HG03066 (cell line): ENCODE measurements around the gene AMZ2.
"Not testable (repeated sequence)": the region's sequence is repeated elsewhere in the genome, so short reads cannot be mapped to it uniquely, and the experiment has no call there.

ENCODE experiments used
- ATAC-seq: cut with Tn5 transposase; IDR thresholded peaks from one replicate; pipeline ENCODE4 v1.9.1; 2021; ENCODE audit warnings: low read depth; ENCODE audit not compliant: unreplicated experiment

Gene AMZ2, protein sequence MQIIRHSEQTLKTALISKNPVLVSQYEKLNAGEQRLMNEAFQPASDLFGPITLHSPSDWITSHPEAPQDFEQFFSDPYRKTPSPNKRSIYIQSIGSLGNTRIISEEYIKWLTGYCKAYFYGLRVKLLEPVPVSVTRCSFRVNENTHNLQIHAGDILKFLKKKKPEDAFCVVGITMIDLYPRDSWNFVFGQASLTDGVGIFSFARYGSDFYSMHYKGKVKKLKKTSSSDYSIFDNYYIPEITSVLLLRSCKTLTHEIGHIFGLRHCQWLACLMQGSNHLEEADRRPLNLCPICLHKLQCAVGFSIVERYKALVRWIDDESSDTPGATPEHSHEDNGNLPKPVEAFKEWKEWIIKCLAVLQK

DNA sequence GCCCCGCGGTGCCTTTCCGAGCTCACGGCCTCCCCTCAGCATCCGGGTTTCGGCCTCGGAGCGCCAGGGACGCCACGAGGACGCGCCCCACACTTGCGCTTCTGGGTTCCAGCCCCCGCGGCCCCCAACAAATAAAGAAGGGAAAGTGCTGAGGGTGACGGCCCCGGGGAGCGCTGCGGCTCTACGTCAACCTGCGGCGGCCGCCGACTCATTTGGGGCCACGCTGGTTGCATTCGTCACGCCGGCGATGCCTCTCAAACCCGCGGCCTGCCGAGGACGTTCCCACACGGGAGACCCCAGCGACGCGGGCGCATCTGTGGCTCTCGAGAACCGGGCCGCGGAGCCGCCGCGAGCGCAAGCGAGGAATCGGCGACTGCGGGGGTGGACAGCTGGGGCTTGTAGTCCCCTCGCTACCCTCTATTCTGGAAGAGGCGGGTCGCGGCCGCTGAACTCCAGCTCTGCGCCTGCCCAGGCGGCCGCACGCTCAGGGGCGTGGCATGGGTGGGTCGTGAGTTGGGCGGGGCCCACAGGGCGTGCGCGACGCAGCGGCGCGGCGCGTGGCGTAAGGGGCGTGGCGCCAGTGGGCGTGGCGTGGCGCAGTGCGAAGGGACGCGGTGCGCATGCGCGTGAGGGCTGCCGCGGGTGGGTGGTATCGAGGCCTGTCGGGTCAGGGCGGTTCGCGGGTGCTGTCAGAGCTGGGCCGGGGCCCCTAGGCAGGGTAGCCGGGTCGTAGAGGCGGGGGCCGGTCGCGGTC is at the start of gene AMZ2:
AMZ2 (plus strand) TSS at position 599 of the 754 bp plus-strand sequence. CDS start 2,145 bp downstream, outside the sequence.
- ATAC-seq: peak; percentile 81

DNA sequence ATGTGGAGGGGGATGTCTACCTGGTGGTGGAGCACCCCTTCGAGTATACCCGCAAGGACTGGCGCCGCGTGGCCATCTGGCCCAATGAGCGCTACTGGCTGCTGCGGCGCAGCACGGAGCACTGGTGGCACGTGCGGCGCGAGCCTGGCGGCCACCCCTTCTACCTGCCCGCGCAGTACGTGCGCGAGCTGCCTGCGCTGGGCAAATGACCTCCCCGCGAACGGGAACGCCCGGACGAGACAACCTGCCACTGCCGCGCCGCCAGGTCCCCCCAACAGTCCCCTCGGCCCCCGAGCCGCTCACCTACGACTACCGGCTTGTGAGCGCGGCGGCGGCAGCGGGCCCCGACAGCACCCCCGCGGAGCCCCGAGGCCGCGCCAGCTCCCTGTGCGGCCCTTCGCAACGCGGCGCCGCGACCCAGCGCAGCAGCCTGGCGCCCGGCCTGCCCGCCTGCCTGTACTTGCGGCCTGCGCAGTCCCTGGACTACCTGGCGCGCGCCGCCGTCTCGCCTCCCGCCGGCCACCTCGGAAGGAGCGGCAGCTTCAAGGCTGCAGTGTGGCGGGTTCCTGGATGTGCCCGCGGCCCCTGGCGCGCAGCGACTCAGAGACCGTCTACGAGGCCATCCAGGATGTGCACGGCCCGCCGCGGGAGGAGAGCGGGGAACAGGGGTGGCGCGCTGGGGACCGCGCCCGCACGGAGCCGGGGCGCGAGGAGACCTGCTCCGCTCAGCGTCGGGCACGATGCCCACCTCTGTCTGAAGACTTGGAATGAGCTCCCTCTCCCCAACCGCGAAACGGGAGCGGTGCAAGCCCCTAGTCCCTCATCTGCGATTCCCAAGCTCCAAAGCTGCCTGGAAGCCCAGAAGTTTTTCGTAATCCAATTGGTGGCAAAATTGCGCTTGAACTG is 48.7 kb upstream of the AMZ2 start:
- no peak for ATAC-seq

DNA sequence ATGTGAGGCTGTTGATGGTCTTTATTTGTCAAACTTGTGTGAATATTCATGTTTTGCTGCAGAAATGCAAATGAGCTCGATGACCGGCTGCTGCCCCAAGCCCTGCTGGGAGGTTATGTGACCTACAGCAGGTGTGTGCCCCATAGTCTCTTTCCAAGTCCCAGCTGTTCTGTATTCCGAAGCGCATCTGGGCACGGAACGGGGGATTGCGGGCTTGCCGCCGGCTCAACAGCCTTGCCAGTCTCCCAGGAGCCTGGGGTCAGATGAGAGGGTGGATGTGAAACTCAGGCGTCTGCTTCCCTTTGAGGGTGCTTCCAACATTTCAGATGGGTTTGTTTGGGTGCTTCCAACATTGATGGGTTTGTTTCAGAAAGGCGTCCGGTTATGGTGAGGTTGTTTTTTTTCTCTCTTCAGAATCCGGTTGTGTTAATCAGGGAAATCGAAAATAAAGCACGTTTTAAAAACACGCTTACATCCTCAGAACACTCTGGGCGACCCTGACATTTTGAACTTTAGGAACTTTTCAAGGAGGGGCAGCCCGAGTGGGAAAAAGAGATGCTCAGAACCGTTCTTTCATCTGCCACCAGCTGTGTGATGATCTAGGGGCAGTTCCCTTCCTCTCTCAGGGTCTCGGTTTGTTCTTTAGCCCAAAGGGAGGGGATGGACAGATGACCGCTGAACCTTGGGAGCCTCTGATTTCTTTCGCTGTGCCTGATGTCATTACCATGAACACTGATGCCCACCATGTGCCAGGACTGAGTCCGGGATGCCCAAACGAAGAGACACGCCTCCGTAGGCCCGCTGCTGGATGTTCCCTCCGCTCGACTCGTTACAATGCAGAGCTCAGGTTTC is 47.8 kb upstream of the AMZ2 start:
- no peak for ATAC-seq

DNA sequence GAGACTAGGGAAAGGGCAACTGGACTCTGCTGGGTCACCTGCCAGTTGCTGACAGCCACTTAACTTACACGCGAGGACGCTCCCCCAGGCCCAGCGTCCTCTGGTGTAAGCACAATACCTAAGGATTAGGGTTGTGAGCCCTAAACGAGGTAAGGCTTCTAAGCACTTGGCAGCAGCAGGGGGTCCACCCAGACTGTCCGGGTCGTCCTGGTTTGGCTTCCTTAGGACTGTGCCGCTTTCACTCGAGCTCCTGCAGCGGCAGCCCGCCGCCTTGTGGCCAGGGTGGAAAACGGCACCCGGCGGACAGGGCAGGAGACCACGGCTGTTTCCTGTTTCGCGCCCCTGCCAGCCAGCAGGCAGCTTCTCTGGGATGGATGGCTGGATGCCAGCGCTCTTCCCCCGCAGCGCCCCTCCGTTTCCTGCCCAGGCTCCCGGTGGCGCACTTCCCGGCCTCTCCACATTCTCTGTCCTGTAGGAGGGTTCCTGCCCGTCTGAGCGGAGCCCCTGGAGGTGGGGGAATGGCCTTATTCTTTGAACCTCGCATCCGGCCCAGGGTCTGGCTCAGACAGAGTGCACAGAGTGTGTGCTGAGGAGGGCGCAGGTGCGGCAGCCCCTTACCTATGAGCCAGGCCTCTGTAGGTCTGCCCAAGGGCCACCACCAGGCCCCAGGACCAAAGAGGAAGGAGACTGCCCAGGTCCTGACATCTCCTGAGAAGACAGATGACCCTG is 47.0 kb upstream of the AMZ2 start:
- no peak for ATAC-seq

DNA sequence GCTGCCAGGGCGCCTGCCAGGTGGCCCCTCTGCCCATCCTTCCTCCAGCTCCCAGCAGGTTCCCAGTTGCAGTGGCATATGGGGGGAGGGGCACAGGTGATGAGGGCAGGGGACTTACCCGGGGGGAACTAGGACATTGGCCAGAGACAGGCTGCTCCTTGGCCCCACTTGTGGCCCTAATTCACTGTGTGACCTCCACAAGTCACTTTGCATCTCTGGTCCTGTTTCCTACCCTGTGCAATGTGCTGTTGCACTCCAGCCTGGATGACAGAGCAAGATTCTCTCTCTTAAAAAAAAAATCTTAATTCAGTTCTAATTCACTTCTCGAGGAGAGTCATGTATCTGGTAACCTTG is 46.4 kb upstream of the AMZ2 start:
- ATAC-seq: not testable (repeated sequence)

DNA sequence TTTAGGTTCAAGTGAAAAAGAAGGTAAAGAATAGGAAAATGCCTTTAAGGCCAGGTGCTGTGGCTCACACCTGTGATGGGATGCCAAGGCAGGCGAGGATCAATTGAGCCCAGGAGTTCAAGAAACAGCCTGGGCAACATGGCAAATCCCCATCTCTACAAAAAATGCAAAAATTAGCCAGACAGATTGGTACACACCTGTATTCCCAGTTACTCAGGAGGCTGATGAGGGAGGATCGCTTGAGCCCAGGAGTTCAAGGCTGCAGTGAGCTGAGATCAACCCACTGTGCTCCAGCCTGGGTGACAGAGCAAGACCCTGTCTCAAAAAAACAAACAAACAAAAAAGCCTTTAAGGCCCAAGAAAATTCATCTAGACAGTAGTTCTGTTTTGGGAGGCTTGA is 45.5 kb upstream of the AMZ2 start:
- ATAC-seq: not testable (repeated sequence)

DNA sequence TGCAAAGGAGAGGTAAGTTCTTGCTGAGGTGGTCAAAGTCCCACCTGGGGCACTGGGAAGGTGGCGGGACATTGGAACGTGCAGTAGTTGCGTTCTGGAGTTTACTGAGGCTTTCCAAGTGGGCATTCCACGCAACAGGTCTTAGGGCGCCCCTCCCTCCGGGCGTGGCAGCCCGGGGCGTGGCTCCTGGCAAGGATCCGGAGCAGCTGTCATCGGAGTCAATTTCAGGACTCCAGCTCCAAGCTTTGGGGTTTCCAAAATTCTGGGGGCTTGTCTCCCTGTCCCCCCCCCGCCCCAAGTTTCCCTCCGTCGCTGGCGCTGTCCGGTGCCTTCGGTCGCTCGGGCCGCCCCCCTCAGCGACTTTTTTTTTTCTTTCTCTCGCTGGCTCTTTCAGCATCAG is 43.1 kb upstream of the AMZ2 start:
- ATAC-seq: no peak

DNA sequence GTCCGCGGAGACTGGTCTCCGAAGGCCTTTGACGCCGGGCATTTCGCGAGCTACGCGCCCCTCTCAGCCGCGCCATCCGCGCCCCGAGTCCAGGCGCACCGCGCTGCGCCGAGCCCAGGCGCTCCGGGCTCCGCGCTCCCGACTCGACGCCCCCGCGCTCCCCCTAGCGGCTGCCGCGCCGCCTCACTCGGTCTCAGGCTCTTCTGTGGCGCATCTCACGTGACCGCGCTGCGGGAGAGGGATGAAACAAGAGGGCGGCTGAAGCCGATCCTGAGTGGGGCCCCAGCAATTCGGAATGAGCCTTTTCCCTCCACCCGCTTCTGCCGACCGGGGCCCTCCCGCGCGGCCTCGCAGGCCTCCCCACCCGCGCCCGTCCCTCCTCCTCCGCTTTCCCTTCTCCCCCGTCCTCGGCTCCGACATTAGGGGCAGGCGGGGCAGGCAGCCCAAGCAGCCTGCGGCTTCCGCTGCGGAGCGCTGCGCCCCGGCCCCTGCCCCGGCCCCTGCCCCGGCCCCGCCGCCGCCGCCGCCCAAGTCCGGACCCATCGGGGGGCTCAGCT is 42.5 kb upstream of the AMZ2 start:
- ATAC-seq: peak; percentile 92

DNA sequence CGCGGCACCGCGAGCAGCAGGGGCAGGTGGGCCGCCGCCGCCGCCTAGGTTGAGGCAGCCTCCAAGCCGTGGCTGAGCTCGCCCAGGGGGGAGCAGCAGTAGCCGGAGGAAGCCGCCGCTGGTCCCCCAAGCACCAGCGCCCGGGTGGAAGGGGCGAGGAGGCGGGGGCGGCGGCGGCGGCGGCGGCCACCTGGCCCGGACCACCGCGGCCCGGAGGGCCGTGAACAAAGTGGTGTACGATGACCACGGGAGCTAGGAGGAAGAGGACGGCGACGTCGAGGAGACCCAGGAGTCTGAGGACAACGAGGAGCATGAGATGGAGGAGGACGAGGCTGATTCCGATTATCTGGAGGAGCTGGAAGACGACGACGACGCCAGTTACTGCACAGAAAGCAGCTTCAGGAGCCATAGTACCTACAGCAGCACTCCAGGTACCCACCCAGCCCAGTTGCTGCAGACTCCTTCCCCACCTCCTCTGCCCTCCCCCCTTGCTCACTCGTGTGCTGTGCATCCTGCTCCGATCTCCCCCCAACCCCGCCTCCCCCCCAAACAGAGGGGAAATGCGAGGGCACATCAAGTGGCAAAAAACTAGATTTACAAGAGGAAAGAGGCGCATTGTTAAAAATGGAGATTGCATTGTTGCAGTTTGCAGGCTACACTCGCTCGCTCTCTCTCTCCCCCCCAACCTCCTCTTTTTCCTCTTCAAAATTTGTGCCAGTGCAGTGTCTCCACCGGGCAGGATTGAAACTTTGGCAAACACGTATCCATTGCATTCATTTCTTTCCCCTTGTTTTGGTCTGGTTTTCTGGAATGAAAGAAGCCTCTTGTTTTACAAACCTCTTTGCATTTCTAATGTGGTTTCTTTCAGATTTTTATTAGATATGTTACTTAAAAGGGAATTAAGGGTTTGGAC is 41.8 kb upstream of the AMZ2 start:
- ATAC-seq: peak; percentile 30

DNA sequence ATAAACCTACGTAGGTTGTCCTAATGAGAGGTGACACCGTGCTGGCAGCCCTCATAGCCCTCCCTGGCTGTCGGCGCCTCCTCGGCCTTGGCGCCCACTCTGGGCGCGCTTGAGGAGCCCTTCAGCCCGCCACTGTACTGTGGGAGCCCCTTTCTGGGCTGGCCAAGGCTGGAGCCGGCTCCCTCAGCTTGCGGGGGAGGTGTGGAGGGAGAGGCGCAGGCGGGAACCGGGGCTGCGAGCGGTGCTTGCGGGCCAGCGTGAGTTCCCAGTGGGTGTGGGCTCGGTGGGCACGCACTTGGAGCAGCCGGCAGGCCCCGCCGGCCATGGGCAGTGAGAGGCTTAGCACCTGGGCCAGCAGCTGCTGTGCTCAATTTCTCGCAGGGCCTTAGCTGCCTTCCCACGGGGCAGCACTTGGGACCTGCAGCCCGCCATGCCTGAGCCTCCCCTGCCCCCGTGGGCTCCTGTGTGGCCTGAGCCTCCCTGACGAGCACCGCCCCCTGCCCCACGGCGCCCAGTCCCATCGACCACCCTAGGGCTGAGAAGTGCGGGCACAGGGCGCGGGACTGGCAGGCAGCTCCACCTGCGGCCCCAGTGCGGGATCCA is 40.1 kb upstream of the AMZ2 start:
- ATAC-seq: no peak

DNA sequence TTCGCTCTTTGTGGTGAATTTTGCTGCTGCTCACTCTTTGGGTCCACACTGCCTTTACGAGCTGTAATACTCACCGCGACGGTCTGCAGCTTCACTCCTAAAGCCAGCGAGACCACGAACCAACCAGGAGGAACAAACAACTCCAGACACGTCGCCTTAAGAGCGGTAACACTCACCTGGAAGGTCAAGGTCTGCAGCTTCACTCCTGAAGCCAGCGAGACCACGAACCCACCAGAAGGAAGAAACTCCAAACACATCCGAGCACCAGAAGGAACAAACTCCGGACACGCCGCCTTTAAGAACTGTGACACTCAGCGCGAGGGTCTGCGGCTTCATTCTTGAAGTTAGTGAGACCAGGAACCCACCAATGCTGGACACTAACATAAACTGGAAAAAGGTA is 39.2 kb upstream of the AMZ2 start:
- not testable (repeated sequence) for ATAC-seq

DNA sequence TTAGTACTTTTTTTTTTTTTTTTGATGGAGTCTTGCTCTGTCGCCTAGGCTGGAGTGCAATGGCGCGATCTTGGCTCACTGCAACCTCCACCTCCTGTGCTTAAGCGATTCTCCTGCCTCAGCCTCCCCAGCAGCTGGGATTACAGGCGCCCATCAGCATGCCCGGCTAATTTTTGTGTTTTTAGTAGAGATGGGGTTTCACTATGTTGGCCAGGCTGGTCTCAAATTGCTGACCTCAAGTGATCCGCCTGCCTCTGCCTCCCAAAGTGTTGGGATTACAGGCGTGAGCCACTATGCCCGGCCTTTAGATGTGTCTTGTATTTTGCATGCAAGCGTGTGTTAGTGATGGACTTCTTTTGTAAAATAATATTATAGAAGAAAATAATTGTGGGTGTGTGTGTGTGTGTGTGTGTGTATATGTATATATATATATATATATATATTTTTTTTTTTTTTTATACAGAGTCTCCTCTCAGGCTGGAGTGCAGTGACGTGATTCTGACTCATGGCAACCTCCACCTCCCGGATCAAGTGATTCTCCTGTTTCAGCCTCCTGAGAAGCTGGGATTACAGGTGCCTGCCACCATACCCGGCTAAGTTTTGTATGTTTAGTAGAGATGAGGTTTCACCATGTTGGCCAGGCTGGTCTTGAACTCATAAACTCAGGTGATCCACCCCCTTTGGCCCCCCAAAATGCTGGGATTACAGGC is 38.5 kb upstream of the AMZ2 start:
- not testable (repeated sequence) for ATAC-seq

DNA sequence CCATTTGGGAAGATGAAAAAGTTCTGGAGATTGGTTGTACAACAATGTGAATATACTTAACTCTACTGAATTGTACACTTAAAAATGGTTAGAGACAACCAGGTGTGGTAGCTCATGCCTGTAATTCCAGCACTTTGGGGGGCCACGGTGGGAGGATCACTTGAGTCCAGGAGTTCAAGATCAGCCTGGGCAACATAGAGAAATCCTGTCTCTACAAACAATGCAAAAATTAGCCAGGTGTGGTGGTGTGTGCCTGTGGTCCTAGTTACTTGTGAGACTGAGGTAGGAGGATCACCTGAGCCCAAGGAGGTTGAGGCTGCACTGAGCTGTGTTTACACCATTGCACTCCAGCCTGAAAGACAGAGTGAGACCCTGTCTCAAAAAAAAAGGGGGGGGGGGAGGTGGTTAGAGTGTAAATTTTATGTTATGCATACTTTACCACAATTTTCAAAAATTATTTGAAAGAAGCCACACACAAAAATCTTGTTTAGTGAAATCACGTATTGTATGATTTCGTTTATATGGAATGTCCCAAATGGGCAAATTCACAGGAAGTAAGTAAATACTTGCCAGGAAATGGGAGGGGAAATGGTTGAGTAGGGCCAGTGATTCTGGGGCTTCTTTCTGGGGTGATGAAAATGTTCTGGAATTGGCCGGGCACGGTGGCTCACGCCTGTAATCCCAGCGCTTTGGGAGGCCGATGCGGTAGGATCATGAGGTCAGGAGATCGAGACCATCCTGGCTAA is 37.1 kb upstream of the AMZ2 start:
- no peak for ATAC-seq

DNA sequence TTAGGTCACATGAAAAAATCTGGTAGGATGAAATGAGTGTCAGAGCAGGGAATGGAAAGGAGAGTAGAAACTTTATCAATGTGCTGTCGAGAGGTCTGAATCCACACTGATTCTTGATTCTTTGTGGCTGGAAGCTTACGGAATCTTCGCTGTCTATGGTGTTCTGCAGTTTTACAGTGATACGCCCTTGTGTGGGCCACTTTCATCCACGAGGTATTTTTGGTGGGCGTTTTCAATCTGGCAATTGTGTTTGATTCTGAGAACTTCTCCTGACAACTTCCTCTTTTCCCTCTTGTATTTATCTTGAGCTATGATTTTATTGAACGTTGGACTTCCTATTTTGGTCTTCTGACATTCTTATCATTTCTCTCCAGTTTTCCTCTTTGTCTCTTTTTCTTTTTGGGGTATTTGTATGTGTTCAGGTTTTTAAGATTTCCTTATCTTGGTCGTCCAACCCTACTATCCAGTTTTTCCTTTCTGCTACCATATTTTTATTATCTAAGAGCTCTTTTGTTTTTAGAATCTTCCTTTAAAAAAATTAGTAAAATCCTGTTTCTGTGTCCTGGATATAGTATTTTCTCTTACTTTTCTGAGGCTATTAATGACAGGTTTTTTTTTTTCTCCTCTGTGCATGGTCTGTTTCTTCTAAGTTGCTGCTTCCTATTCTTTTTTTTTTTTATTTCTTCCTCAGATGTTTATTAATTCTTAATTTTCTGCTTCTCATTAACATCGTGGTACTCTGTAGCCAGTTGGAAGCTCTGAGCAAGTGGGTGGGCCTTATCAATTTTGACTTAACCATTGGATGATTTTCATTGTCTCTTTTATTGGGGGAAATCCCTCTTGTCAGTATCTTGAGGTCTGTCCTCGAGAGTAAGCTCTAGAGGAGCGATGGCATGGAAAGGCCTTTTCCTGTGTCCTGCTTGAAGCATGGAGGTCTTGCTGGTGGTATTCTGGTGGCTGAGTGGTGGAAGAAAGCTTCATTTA is 34.1 kb upstream of the AMZ2 start:
- ATAC-seq: not testable (repeated sequence)

DNA sequence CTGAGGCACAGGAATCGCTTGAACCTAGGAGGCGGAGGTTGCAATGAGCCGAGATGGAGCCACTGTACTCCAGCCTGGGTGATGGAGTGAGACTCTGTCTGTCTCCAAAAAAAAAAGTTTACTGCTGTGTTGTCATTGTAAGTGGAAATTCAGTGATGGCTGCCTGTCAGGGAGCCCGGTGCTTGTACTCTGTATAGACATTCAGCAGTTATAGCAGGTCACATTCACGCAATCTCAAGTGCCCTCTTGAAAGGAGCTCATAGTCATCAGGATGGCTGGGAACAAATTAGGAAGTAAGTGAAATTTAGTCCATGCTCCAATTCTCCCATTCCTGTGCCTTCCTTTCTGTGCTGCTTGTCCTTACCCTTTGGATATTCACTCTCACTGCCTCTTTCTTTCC is 32.4 kb upstream of the AMZ2 start:
- not testable (repeated sequence) for ATAC-seq
